A673 (cell line): ENCODE data around the gene UTRN.

ENCODE experiments used
- EZH2 ChIP-seq: fragments of 200-600 bp; sonication (generic); IDR thresholded peaks from 2 replicates; pipeline ENCODE4 v1.6.1; 2017; ENCODE audit warnings: borderline replicate concordance, low read depth, mild to moderate bottlenecking, mixed read lengths, antibody characterized with exemption, low read length; ENCODE audit not compliant: poor library complexity, severe bottlenecking
- TF ChIP-seq, protein P1 (sequence below): fragments of 300-800, 200-600 bp; sonication (generic); conservative IDR thresholded peaks from 2 replicates; pipeline ENCODE4 v1.5.1; 2017; ENCODE audit warnings: low read depth, mild to moderate bottlenecking, antibody characterized with exemption, low read length, moderate library complexity, mixed read lengths

- TF ChIP-seq, protein P1, sequence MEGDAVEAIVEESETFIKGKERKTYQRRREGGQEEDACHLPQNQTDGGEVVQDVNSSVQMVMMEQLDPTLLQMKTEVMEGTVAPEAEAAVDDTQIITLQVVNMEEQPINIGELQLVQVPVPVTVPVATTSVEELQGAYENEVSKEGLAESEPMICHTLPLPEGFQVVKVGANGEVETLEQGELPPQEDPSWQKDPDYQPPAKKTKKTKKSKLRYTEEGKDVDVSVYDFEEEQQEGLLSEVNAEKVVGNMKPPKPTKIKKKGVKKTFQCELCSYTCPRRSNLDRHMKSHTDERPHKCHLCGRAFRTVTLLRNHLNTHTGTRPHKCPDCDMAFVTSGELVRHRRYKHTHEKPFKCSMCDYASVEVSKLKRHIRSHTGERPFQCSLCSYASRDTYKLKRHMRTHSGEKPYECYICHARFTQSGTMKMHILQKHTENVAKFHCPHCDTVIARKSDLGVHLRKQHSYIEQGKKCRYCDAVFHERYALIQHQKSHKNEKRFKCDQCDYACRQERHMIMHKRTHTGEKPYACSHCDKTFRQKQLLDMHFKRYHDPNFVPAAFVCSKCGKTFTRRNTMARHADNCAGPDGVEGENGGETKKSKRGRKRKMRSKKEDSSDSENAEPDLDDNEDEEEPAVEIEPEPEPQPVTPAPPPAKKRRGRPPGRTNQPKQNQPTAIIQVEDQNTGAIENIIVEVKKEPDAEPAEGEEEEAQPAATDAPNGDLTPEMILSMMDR = no peak
- TF ChIP-seq EZH2 = no peak
Measured at GRCh38 chr6:144265390-144265789, 19.7 kb upstream of the UTRN start.
